Glomerular endothelial cell (primary cell): ENCODE results near the gene FADS6. TPM values are rescaled to one million over a fixed set of nuclear protein-coding genes. Genes with fewer than 3 reads are reported as not detected.
"Not testable (repeated sequence)": the region's sequence is repeated elsewhere in the genome, so short reads cannot be mapped to it uniquely, and the experiment has no call there.

ENCODE experiments used
- DNase-seq: peaks from one replicate; pipeline ENCODE4 v3.0.0-alpha.2; 2011; ENCODE audit warnings: low read depth, low spot score; ENCODE audit errors: extremely low read depth
- total RNA-seq: library from RNA; depleted of rRNA; stranded (reverse); fragments of >200 nt; gene quantifications from 2 replicates; pipeline ENCODE4 v1.2.3, GENCODE V29; 2015

FADS6 gene
- total RNA-seq, 1 donor from 2014 or later = not detected

DNA sequence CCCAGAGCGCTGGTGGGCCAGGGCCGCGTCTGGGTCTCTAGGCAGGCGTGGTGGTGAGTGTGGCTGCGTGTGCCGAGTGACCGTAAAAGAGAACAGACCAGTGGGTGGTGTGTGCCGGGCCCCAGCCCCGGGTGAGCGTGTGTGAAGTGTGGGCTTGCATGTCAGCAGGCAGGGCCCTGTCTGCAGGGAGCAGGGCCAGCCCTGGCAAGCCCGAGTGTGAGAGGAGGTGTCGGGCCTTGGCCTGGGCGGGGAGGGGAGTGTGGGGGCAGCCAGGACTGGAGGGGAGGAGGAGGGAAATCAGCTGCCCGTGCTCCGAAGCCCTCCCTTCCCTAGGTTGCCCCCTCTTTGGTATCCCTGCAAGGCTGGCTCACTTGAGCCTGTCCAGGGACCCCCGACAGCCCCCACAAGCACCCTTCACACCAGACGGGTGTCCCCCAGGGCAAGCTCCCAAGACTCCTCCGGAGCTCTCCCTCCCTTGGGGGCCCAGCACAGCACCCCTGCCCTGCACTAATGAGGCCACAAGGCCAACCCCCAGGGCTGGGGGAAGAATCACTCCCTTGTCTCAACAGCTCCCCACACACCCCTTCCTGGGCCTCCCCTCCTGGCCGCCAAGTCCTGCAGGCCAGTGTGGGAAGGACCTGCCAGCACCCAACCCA, 27.7 kb upstream of the FADS6 start:
- DNase-seq = no peak

DNA sequence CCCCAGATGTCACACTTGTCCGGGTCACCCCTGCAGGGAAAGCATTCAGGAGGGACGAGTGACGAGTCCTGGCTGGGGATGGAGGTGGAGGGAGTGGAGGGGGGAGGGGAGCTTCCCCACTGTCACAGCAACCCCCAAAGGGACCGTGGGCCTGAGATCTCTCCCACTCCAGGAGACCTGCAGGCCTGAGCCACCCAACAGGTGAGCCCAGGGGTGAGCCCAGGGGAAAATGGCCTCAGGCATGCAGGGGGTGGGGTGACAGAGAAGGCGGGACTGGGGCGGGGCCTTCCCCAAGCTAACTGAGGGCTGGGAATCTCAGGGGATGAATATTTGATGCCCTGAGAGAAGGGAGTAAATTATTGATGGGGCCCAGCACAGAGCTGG, 27.2 kb upstream of the FADS6 start:
- DNase-seq = no peak

DNA sequence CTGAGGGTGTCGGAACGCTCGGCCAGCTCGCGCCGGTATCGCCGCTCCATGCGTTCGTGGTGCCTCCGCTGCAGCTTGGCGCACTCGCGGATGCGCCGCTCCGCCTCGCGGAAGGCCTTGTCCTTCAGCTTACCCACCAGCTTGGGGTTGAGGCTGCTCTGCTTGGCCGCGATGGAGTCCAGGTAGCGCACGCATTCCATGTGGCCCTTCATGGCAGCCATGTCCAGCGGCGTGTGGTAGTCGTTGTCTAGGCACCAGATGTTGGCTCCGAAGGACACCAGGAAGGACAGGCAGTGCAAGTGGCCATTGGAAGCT, 26.8 kb upstream of the FADS6 start:
- DNase-seq = no peak

DNA sequence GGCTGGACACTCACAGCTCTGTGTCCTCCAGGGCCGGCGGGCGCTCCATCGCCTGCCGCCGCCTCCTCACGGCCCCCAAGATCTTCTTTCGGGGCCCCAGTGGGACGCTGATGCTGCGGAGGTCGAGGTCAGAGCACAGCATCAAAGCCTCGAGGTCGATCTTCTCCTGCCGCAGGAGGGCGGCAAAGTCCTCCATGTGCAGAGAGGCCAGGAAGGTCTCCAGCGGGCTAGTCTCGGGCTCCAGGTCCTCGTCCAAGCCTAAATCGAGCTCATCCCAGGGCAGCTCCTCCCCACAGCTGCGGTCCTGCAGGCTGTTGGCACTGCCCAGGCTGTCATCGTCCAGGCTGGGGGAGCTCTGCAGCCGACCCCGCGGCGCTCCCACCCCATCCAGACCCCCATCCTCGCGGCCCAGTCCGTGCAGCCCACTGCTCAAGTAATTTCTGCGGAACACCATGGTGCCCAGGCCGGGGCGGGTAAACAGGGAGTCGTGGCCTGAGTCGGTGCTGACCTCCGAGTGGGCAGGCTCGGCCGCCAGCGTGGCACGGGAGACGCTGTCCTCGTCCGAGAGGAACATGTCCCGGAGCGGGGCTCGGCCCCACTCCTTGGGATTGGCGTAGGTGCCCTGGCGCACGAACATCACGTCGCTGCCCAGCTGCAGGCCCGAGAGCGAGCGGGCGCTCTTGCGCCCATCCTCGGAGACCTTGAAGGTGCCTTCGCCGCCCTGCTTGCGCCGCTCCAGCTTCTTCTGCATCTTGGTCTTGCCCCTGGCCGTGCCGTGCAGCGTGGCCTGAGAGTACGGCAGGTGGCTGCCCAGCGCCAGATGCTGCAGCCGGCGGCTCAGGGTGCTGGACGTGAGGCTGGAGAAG, 26.2 kb upstream of the FADS6 start:
- DNase-seq = no peak

DNA sequence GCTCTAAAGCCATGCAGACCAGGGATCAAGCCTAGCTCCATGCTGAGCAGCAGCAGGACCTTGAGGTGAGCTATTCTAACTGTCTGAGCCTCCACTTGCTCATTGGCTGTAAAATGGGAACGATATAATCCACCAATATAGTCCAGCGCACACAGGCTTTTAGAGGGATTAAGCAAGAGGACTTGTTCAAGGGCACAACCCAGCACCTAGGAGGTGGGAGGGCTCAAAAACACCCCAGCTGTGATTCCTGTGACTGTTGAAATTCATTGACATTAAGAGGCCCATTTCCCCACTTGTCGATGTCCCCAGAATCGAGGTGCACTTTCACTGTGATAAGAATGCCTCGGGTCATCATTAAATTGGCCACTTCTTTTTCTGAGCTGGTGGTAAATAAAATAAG, 25.5 kb upstream of the FADS6 start:
- DNase-seq = no peak

DNA sequence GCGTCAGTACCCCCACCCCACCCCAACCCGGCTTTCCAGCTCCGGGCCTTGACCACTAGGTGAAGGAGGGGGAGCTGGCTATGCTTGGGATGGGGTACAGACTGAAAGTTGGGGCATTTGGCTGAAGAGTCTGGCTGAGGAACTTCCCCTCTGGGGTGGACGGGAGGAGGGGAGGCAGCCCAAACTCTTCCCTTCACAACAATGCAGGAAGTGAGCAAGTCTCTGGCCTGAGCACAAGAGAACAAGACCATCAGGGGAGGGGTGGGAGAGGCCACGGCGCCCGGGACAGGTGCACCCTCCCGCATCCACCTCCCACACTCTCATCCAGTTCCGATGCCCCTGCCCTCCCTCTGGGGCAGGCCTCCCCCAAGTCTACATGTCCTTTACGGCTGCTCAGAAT, 24.0 kb upstream of the FADS6 start:
- no peak for DNase-seq

DNA sequence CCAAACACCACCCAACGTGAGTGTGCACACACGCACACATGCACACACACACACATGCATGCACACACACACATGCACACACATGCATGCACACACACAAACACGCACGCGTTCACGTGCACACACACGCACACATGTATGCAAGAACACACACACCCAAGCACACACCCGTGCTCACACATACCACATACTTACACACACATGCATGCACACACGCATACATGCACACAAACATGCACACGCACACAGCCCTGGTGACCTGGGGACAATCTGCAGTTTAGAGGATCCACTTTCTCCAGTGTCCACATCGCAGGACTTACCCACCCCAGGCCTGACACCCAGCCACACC, 23.4 kb upstream of the FADS6 start:
- no peak for DNase-seq

DNA sequence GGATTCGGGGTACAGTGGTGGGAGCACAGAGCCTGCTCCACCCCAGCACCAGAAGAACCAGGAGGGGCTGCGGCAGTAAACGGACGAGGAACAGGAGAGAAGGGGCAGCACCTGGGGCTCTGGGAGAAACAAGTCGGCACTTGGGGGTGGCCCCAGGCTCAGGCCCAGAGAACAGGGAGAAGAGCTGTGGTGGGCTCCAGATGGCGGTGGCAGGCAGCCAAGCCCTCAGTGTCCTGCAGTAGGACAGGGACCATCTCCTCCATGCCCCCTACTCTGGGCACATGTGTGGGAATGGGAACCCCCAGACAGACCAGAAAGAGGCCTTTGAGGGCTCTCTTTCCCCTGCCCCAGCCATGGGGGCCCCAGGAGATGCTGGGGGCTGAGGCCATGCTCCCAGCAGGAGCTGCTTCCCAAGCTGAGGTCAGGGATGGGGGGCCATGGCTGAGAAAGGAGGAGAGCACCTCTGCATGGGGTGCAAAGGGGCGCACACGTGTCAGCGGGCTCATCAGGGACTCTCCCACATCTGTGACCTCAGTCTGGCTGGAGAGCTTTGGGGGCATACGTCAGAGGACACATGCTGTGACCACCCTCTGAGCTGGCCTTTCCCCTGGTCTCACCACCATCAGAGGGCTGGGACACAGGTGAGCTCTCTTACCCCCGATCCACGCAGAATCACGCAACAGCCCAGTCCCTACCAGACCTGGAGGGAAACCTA, 22.9 kb upstream of the FADS6 start:
- no peak for DNase-seq

DNA sequence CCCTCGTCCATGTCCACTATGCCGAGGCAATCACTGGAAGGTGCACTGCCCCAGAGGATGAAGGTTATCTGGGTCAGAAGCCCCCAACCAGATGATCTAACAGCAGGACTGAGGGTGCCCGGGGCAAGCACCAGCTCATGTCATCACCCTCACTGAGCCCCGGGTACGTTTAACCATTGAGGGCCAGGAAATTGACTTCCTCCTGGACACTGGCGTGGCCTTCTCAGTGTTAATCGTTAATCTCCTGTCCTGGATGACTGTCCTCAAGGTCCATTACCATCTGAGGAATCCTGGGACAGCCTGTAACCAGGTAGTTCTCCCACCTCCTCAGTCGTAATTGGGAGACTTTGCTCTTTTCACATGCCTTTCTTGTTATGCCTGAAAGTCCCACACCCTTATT, 18.0 kb upstream of the FADS6 start:
- not testable (repeated sequence) for DNase-seq

DNA sequence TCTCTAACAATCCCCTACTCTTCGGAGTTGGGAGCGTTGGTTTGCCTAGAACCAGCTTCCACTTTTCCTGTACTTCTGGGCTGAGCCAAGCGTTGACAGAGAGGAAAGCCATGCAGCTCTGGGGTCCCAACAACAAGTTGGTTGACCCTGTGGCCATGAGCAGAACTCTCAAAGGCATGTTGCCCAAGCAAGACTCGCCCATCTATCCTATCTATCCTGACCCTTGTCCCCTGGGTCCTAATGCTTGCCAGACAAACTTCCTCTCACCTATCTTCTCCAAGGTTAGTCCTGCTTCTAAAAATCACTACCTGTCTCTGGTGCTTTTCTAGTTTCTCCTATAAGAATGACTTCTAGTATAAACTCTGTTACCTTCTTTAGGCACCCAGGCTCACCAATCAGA, 15.7 kb upstream of the FADS6 start:
- DNase-seq = not testable (repeated sequence)

DNA sequence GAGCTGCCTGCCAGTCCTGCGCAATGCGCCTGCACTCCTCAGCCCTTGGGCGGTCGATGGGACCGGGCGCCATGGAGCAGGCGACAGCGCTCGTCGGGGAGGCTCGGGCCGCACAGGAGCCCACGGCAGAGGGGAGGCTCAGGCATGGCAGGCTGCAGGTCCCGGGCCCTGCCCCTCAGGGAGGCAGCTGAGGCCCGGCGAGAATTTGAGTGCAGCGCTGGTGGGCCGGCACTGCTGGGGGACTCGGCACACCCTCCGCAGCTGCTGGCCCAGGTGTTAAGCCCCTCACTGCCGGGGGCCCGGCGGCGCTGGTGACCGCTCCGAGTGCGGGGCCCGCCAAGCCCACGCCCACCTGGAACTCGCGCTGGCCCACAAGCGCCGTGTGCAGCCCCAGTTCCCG, 13.6 kb upstream of the FADS6 start:
- DNase-seq = no peak

DNA sequence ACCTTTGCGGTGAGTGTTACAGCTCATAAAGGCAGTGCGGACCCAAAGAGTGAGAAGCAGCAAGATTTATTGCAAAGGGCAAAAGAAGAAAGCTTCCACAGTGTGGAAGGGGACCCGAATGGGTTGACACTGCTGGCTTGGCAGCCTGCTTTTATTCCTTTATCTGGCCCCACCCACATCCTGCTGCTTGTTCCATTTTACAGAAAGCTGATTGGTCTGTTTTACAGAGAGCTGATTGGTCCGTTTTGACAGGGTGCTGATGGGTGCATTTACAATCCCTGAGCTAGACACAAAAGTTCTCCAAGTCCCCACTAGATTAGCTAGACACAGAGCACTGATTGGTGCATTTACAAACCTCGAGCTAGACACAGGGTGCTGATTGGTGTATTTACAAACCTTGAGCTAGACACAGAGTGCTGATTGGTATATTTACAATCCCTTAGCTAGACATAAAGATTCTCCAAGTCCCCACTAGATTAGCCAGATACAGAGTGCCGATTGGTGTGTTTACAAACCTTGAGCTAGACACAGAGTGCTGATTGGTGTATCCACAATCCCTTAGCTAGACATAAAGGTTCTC, 12.9 kb upstream of the FADS6 start:
- DNase-seq = not testable (repeated sequence)

DNA sequence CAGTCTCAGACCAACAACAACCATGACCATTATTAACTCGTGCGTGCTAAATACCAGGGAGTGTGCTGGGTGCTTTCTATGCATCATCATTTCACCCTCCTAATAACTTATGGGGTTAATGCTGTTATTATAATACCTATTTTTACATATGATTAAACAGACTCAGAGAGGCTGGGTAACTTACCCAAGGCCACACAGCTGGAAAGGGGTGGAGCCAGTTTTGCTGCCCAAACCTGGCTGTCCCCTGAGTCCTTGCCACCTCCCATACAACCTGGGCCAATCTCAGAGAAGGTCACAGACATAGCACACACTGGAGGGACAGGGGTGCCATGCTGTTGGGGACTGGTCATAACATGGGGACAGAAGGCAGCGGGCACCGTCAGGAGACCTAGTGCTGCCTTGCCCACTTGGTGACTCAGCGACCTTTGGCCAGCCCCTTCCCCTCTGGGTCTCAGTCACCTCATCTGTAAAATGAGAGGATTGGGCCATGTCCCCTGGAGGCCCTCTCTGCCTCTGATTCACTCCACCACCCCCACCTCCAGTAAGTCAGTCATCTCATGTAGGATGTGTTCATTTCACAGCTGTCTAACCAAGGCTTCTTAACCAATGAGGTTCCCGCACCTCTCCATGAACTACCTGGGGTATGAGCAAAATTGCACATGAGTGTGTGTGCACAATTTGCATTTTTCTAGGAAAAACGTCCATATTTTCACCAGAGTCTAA, 11.4 kb upstream of the FADS6 start:
- DNase-seq = no peak

DNA sequence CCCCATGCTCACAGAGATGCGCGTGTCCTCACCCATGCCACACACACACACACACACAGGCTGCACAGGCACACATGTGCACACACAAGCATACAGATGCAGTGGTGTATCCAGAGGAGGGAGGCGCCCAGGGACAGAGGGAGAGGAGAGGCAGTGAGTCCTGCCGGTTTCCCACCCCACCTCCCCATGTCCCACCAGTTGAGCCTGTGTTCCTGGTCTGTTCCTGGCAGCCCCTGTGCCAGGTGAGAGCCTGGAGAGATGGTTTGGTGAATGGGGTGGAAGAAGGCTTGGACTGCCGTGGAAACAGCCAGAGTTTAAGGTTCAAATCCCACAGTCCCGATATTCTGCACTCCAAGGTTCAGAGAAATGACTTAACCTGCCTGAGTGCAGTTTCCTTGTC, 10.2 kb upstream of the FADS6 start:
- DNase-seq = no peak

DNA sequence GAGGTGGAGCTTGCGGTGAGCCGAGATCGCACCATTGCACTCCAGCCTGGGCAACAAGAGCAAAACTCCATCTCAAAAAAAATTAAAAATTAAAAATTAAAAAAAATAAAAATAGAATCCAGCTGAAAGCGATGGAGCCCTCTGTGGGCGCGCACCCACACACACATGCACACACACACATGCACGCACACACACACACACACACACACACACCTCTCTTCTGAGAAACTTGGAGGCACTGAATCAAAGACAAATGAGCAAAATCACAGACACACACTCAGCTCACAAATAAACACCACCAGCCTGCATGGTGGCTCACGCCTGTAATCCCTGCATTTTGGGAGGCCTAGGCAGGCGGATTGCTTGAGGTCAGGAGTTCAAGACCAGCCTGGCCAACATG, 9.6 kb upstream of the FADS6 start:
- no peak for DNase-seq

DNA sequence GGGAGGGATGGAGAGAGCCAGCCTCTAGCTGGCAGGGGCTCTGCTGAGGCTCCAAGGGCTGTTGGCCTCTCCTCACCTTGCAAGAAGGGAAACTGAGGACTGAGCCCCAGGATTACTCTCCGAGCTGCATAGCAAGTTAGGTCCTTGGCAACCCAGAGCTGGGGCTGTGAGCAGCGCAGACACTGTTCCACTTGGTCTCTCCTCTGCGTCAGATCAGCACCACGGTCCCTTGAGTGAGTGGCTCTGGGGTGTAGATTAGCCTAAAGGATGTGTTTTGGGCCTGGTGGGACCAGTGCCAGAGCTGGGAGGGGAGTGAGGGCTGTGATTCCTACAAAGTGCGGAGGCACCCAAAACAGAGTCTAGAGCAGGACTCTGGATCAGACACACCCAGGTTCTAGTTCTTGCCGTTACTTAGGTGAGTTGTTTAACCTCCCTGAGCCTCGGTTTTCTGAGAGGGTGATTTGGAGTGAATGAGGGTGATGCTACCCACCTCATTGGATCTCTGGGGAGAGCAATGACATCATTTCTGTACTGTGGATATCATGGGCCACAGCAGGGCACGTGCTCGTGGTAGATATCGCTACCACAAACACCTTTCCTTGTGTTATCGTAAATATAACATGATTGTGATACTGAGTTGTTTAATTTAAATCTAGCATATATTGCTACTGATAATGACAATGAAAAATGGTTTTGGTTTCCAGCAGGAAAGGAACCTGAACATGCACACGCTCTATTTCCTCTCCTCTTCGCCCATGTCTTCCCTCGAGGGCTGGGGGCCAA, 8.1 kb upstream of the FADS6 start:
- no peak for DNase-seq

DNA sequence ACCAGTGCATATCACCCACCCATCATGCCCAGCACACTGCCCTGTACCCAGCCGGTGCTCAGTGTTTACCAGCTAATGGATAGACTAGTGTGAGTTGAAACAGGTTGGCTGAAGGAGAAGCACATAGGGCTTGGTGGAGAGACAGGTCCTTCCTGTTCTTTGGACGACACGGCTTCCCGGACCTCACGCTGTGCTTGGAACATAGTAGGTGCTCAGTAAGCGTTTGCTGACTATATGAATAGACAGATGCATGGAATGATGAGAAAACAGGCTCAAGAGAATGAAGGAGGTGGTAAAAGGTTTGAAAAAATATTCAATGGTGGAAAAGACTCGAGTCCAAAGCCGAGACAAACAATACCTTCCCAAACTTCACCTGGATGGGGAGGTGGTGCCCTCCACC, 6.8 kb upstream of the FADS6 start:
- DNase-seq = no peak

DNA sequence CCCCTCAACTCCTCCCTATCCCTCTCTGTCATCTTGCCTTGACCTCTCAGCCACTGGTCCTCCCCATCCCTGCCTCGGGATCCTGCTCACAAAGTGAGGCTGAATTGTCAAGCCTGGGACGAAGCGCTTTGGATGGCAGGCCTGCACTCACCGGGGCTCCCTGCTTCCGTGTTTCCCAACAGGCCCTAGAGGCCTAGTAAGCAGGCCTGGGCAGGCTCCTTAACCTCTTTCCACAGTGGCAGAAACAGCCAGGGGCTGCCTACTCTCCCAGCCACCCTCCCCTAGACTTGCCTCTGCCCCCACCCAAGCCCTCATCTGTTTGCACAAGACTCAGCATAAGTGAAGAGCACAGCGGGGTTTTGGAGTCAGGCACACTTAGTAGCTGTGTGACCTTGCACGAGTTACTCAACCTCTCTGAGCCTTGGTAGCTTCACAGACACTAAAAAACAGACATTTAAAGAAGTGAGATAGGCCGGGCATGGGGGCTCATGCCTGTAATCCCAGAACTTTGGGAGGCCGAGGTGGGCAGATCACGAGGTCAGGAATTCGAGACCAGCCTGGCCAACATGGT, 5.0 kb upstream of the FADS6 start:
- no peak for DNase-seq

DNA sequence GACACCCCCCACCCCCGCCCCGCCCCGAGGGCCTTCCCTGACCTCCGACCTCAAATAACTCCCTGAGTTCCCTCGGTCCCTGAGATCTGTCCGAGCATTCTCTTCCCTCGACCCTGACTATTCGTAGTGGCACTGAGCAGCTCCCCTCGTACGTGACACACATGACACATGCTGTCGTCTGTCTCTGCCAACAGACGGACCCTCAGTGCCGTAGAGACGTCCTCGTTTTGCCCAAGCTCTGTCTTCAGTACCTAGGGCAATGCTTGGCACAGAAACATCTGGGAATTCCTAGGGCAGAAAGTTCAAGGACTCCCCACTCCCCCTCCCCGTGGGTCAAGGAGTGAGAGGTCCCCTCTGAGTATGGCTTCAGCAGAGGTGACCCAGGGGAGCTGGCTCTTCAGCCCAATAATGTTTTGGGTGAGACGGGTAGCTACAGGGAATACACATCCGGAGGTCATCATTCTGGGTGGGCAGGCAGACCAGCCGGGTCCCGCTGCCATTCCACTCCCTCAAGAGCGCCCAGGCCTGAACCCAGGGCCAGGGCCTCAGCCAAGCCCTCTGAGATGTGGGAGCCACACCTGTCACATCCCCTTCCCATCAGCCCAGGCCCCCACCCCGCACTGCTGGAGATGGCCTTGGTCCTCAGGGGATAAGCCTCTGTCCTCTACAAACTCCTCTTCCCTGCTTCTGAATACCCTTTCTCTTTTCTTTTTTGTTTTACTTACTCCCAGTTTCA, 671 bp upstream of the FADS6 start:
- DNase-seq = no peak
